Activated B cell treated with CpG ODN at 0.5 μM for 24 hours (primary cell): Measurements from ENCODE around the gene MIAT. TPM values are rescaled to one million over a fixed set of nuclear protein-coding genes. Genes with fewer than 3 reads are reported as not detected.
A peak's percentile ranks its signal among the peaks of the same experiment; 100 is the strongest.

Experiments used
- ATAC-seq: fragments of 200-7000 bp; cut with Tn5 transposase; one replicate; pipeline ENCODE4 v1.10.0; 2021; ENCODE audit warnings: low read depth, mild to moderate bottlenecking, moderate library complexity
- CTCF ChIA-PET: fragments of 350-600 bp; sonication (Branson Sonifier 250); formaldehyde crosslinking; loops from one replicate; lab custom pipeline; 2021; ENCODE audit warnings: antibody characterized with exemption; lab: Charles Lee
- POLR2A ChIA-PET: fragments of 350-600 bp; sonication (Branson Sonifier 250); formaldehyde crosslinking; loops from one replicate; lab custom pipeline; 2021; ENCODE audit warnings: antibody characterized with exemption; lab: Charles Lee
- DNase-seq: peaks from one replicate; pipeline ENCODE4 v3.0.0; 2022
- H3K27ac Mint-ChIP-seq: one replicate; pipeline ENCODE4 v1.8.0; 2020; ENCODE audit warnings: mixed read lengths
- H3K27me3 Mint-ChIP-seq: one replicate; pipeline ENCODE4 v1.8.0; 2021; ENCODE audit warnings: mixed read lengths
- H3K36me3 Mint-ChIP-seq: one replicate; pipeline ENCODE4 v1.8.0; 2021; ENCODE audit warnings: low read depth, mixed read lengths
- H3K4me1 Mint-ChIP-seq: one replicate; pipeline ENCODE4 v1.8.0; 2021; ENCODE audit warnings: mixed read lengths
- H3K4me3 Mint-ChIP-seq: one replicate; pipeline ENCODE4 v1.8.0; 2020; ENCODE audit warnings: mild to moderate bottlenecking, mixed read lengths
- H3K9me3 Mint-ChIP-seq: one replicate; pipeline ENCODE4 v1.8.0; 2020; ENCODE audit warnings: mixed read lengths
- intact Hi-C: fragments of 100-400 bp; cut with micrococcal nuclease; formaldehyde crosslinking; loops from one replicate; pipeline ENCODE4 v1.15.1; 2024
- total RNA-seq: library from RNA; stranded (reverse); gene quantifications from 2 replicates; pipeline ENCODE4 v1.2.3, GENCODE V29; 2022
- TF ChIP-seq, protein P1 (sequence below): fragments of 200-600 bp; IDR thresholded peaks from one replicate; pipeline ENCODE4 v1.8.0; 2022; ENCODE audit warnings: antibody characterized with exemption, mild to moderate bottlenecking

Gene MIAT
- total RNA-seq, 1 donor from 2014 or later: 7.3 TPM

DNA sequence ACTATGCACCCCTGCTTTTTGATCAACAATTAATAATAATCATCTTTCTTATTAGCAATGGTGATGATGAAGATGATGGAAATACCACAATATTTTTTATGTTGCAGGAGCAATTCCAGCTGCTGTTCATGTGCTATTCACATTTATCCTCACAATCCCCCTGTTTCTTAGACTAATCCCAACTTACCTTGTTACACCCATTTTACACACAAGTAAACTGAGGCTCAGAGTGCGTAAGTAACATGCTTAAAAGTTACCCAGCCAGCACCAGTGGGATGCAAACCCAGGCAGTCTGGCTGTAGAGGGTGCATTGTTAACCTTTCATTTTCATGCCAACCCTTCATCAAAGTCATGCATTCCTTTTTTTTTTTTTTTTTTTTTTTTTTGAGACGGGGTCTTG lies 37.2 kb upstream of the MIAT start:
- Mint-ChIP-seq H3K4me3 (no peak overlapping the region), H3K27me3 (peaks cover 6% of the 10 kb centered on the region), H3K36me3 (no peaks in the 10 kb centered on the region), H3K4me1 (peaks cover 14% of the 10 kb centered on the region), H3K9me3 (no peaks in the 10 kb centered on the region), H3K27ac (no peak overlapping the region)
- CTCF ChIA-PET: no interaction called here
- intact Hi-C loops: no loop called here
- TF ChIP-seq, protein P1, sequence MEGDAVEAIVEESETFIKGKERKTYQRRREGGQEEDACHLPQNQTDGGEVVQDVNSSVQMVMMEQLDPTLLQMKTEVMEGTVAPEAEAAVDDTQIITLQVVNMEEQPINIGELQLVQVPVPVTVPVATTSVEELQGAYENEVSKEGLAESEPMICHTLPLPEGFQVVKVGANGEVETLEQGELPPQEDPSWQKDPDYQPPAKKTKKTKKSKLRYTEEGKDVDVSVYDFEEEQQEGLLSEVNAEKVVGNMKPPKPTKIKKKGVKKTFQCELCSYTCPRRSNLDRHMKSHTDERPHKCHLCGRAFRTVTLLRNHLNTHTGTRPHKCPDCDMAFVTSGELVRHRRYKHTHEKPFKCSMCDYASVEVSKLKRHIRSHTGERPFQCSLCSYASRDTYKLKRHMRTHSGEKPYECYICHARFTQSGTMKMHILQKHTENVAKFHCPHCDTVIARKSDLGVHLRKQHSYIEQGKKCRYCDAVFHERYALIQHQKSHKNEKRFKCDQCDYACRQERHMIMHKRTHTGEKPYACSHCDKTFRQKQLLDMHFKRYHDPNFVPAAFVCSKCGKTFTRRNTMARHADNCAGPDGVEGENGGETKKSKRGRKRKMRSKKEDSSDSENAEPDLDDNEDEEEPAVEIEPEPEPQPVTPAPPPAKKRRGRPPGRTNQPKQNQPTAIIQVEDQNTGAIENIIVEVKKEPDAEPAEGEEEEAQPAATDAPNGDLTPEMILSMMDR: no peak
- ATAC-seq (no peak), DNase-seq (no peak)
- POLR2A ChIA-PET: no interaction called here

DNA sequence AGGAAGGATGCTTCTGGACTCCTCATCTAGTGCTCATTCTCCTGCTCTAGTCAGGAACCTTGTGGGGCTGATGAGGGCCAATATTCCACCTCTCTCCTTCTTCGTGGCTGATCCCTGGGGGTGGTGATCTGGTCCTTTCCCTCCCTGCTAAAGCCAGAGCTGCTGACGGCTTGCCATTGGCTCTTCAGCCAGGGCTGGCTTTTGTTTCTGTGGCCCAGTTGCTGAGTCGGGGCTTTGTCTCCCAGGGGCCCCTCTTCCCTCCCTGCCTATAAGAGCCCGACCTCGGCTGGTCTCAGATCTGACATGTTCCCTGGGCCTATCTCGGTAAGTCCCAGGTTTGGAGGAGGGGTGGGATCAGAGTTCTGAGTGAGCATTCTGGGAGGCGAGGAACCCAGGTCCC lies 35.7 kb upstream of the MIAT start, which contains the start of gene CRYBA4:
Gene CRYBA4 (plus strand): TSS at position 301 of the 400 bp plus-strand sequence. CDS start 634 bp downstream, outside the sequence.
- peaks cover 6% of the 10 kb centered on the region for H3K4me1 Mint-ChIP-seq
- peak within 1 kb of the TSS; percentile 53 for H3K27ac Mint-ChIP-seq
- no peaks in the 10 kb centered on the region for H3K9me3 Mint-ChIP-seq
- ChIA-PET CTCF (no interaction called here), POLR2A (no interaction called here)
- peaks cover 6% of the 10 kb centered on the region for H3K27me3 Mint-ChIP-seq
- intact Hi-C loops: no loop called here
- ATAC-seq (no peak), DNase-seq (no peak)
- TF ChIP-seq, protein P1: no peak
- no peaks in the 10 kb centered on the region for H3K36me3 Mint-ChIP-seq
- no peak within 1 kb of the TSS for H3K4me3 Mint-ChIP-seq

DNA sequence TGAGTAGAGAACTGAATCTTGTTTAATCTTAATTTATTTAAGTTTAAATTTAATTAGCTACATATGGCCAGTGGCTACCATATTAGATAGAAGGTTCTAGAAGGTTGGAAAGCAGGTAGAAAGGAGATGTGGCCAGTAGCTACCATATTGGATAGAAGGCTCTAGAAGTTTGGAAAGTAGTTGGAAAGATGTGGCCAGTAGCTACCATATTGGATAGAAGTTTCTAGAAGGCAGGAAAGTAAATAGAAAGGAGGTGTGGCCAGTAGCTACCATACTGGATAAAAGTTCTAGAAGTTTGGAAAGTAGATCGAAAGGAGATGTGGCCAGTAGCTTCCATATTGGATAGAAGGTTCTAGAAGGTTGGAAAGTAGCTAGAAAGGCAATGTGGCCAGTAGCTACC lies 33.4 kb upstream of the MIAT start:
- TF ChIP-seq, protein P1: no peak
- POLR2A ChIA-PET: interaction anchor here (0.5 kb wide), 1 partner anchor 14 kb away, joined by 5 read pairs; no protein-coding TSS in a partner anchor
- intact Hi-C loops: no loop called here
- no peaks in the 10 kb centered on the region for H3K36me3 Mint-ChIP-seq
- ATAC-seq: no peak
- peaks cover 6% of the 10 kb centered on the region for H3K27me3 Mint-ChIP-seq
- CTCF ChIA-PET: interaction anchor here (0.8 kb wide), 1 partner anchor 121 kb away, joined by 3 read pairs; no protein-coding TSS in a partner anchor
- H3K4me1 Mint-ChIP-seq: no peaks in the 10 kb centered on the region
- no peak for DNase-seq
- H3K27ac Mint-ChIP-seq: no peak overlapping the region
- H3K9me3 Mint-ChIP-seq: no peaks in the 10 kb centered on the region
- no peak overlapping the region for H3K4me3 Mint-ChIP-seq

DNA sequence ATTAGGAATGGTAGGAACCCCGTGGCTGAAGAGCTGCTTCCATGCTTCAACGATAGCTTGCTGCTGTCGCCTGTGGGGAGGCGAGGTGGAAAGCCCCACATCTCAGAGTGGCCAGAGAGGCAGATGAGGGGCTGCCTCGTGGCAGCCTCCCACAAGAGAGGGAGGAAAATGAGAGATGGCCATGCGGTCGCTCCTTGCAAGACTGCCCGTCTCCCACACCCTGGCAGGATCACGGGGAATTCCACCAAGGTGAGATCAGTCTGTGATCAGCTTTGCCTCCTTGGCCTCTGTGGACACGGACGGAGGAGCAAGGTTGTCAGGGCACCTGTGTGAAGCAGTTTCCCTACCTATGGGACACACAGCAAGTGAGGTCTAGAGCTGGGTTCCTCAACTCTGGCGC lies 32.6 kb upstream of the MIAT start:
- ChIA-PET POLR2A (interaction anchor here (0.5 kb wide), 1 partner anchor 13 kb away, joined by 5 read pairs; no protein-coding TSS in a partner anchor), CTCF (interaction anchor here (0.8 kb wide), 1 partner anchor 122 kb away, joined by 3 read pairs; no protein-coding TSS in a partner anchor)
- Mint-ChIP-seq H3K27ac (no peak overlapping the region), H3K9me3 (no peaks in the 10 kb centered on the region), H3K36me3 (no peaks in the 10 kb centered on the region), H3K4me1 (no peaks in the 10 kb centered on the region), H3K4me3 (no peak overlapping the region), H3K27me3 (peaks cover 6% of the 10 kb centered on the region)
- DNase-seq (no peak), ATAC-seq (no peak)
- intact Hi-C loops: no loop called here
- TF ChIP-seq, protein P1: no peak

DNA sequence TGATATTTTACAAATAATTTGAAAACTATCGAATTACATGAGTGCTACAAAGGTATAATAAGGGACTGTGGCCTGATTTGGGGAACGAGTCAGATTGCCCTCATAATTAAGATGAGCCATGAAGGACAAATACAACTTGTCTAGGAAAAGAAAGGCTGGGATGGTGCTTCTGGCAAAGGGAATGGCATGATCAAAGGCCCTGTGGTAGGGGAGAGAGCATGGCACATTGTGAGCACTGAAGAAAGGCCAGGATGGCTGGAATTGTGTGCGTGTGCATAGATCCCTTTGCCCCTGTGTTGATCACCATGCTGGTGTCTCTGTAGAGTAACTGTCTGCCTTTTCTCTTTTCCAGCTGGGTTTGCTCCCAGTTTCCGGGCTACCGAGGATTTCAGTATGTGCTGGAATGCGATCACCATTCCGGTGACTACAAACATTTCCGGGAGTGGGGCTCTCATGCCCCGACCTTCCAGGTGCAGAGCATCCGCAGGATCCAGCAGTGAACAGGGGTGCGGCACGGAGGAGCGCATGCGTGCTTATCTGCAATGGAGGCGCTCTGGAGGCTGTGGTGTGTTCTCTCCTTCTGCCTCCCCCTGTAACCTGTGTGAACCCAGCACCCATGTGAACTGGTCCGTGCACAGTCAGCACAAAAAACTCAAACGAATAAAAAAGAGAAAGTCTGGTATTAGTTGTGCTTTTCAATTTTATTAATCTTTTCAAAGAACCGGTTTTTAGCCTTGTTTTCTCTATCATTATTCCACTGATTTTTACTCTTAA lies 27.2 kb upstream of the MIAT start:
- intact Hi-C loops: no loop called here
- ATAC-seq (no peak), DNase-seq (no peak)
- no peaks in the 10 kb centered on the region for H3K36me3 Mint-ChIP-seq
- peaks cover 5% of the 10 kb centered on the region for H3K27me3 Mint-ChIP-seq
- no peak overlapping the region for H3K27ac Mint-ChIP-seq
- H3K9me3 Mint-ChIP-seq: no peaks in the 10 kb centered on the region
- H3K4me3 Mint-ChIP-seq: no peak overlapping the region
- TF ChIP-seq, protein P1: no peak
- H3K4me1 Mint-ChIP-seq: no peaks in the 10 kb centered on the region
- POLR2A ChIA-PET: interaction anchor here (0.7 kb wide), 1 partner anchor 49 kb away, joined by 8 read pairs; no protein-coding TSS in a partner anchor
- CTCF ChIA-PET: no interaction called here
